T-helper 2 cell (primary cell): ENCODE results near the gene PPFIA1.

Experiments used
- DNase-seq, 5 experiments: peaks; one replicate each; pipeline versions ENCODE4 v3.0.0 to v3.0.0-alpha.2; 2012 to 2022

PPFIA1 gene

GRCh38 chr11:70433526-70433925 lies 163.0 kb downstream of the PPFIA1 start:
- no peak for DNase-seq
